Fibroblast of skin of left biceps (primary cell): ENCODE measurements around the gene CD46.

Source experiments
- DNase-seq, 2 experiments: peaks; one replicate each; pipeline ENCODE4 v3.0.0-alpha.2; 2013; ENCODE audit warnings: low read depth in 2 of 2

The CD46 gene

DNA sequence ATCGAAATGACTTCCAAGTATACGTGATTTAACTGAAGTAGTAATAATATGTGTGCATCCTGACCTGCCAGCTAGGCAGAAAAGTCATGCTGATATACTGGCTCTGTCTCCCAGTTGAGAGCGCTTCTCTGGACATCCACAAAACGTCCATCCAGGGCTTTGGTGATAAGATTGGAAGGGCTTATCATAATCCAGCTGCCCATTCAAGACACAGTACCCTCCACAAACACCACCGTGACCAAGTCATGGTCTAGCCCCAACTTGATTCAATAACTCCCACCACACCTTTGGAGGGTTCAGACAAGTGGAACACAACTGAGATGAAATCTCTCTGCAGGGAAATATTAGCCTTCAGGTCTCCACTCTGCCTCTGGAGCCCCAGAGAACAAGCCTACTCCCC is 76.2 kb downstream of the CD46 start:
- DNase-seq = no peak

DNA sequence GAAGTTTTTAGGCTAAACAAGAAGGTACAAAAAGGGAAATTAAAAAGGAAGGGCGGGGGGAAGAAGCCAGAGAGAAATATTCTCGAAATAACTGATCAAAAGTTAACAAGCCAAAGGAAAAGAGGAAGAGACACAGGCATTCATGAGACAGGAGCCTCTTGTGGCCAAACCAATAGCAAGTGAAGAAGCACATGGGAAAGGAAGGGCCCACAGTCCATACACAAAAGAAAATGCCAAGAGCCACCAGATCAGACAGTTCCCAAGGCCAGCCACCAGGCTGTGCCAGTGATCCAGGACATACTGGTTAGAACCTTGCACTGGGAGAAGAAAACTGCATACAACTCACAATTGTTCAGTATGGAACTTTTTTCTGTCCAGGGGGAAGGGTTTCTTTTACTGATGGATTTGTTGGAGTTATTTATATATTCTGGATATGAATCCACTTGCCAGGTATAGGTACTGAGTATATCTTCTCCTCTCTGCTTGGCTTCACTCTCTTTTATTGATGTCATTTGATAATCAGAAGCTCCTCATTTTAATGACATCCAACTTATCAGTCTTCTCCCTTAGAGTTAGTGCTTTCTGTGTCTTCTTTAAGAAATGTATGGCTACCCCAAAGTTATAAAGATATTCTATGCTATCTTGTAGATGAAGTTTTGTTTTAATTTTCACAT is 76.8 kb downstream of the CD46 start:
- DNase-seq = peak; percentile 24 to 33

DNA sequence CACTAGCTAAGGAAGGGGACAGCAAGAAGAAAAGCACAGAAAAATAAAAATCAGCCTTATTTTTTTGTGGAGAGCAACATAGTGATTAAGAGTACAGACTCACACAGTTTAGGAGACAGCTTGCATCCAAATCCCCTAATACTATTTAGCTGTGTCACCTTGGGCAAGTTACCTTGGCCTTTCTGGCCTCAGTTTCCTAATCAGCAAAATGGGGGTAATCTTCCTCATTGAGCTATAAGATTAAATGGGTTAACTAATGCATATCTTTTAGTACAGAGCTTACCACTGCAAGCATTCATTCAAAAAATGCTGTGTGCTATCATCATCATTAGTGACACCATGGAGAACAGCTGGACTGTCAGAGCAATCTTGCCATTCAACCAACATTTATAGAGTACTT is 77.7 kb downstream of the CD46 start:
- DNase-seq = no peak

DNA sequence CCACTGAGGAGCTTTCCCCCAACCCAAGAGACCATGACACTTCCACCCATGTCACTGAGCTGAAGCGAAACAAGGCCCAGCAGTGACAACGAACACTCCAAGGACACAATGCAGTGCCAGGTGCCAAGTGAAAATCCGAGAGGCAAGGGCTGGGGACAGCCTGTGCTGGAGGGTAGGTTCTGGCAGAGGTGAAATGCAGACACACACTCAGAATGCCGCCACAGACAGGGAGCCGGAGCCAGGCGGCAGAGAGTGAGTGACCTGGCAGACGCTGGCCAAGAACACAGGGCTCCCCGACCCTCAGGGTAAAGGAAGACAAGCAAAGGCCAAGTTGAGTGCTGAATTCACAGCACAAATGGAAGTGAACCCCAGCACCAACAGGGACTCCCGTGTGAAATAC is 78.9 kb downstream of the CD46 start:
- no peak for DNase-seq

DNA sequence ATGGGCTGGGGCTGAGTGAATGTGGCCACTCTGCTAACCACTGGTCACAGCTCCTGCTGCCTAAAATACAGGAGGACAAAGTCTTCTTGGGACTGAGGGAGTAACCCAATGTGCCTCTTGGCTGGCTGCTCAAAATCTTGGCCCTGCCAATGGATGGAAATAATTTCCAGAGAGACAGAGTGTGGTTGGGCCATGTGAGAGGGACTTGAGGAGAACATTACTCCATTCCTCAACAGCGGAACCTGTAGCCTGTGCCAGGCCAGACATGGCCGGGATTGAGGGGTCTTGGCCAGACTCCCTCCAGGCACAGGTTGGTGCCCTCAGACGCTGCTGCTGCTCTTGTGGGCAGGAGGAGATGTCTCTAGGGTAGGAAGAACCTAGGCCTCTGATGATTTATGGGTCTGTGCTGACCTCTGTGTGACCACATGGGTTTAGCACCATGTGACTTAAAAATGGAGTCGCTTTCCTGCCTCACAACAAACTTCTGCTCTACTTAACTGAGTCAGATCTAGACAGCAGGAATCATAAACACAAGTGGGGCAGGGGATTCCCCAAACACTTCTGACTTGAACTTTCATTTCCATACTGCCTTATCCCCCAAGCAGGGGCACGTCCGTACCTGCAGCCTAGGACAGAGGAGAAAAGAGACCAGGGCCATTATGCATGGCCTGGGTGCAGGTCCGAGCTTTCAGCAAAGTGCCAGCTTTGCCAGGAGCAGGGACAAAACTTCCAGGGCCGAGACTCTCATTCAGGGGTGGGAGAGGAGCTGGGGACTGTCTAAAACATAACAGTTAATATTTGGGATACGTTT is 79.9 kb downstream of the CD46 start:
- no peak for DNase-seq

DNA sequence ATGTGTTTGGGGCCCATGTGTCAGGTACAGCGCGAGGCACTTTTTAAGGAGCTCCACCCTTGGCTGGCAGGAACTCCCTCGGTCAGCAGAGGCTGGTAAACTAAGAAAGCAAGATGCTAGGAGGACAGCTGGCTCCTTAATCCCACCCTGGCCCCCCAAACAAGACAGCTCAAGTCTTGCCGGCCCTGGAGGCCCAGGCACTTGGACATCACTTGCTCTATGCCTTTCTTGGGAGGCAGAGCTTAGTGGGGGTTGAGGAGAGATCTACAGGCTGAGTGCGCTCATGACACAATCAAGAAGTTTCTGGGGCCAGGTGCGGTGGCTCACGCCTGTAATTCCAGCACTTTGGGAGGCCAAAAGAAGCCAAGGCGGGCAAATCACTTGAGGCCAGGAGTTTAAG is 80.9 kb downstream of the CD46 start:
- no peak for DNase-seq

DNA sequence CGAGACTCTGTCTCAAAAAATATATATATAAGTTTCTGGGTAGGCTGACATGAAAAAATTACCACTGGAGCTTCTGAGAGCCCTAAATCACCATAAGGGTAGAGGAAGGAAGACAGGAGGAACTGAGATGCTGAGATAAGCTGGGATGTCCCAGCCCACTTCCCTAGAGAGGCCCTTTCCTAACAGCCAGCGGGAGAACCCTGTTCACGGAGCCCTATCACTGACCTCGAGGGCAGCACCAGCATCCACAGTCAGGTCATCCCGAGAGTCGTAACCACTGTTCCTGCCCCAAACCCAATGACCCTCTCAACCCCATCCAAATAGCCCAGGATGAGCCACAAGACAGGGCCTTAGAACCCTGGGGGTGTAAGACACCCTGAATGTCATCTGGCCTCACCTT is 81.5 kb downstream of the CD46 start:
- no peak for DNase-seq

DNA sequence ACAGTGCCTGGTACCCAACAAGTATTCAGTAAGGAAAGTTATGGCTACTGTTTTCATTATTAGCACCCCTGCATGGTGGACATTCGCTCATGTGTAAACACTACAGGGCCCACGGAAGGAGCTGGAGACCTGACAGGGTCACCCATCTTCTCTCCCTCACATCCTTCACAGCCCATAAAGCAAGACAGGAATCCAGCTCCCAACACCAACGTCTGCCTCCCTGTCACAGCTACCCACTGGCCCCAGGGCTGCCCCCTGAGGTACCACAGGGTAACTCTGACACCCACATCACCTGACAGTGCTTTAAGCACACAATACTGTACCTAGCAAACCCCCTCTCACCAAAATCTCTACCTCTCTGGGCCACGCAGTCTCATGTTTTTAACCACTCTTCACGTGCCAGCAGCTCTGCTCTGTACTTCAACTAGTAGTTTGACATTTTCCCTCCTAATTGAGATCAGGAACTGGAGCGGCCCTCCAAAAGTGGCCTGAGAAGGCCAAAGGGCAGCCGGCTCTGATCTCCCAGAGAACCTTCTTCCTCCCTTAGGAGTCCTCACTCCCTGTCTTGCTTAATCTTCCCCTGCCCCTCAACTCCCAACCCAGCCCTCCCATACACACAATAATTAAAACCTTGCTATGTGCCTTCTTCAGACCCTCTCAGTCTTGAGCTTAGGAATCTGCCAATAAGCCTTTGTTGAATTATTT is 82.3 kb downstream of the CD46 start:
- DNase-seq = no peak

DNA sequence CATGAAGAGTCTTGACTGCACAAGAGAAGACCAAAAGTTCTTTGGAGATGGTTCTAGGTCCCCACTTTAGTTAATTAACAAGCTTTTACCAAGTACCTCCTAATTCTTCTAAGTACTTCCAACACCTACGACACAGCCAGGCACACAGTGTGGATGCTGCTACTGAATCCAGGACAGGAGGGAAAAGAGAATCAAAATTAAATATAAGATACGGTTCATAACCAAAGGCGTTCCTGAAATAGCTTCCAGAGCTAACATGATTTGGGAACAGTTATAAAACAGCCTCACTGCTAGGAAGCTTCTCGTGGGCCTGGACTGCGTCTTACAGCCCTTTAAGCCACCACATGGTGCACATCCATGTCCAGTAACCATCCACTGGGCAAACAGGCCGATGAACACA is 84.1 kb downstream of the CD46 start:
- no peak for DNase-seq

DNA sequence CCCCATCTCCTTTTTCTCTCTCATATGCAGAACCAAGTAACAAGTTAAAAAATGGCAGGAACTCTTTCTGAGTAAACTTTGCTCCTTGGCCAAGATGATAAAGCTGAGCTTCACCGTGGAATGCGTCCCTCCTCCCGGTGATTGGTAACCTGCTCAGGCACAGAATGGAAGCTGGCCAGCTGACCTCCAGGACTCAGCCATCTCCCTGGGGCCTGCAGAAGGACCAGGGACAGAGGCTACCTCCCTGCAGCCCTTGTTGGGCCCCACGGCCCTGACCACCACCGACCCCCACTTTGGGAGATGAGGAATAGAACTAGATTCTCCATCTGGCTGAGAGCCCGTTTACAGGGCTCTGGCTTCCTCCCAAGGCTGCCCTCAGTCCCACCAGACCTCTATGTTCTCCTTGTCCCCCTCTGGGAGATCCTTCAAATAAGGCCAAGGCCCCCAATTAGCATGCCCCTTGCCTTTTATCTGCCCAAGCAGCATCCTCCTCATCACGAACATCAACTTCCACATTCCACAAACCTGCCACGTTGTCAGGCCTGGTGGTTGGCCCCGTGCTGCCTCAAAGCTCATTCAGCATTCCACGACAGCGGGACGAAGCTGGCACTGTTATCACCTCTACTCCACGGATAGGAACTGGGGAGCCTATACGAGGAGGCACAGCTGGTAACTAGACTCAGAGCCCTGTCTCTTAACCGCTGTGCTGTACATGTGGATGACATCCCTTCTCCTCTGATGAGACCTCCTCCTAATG is 84.9 kb downstream of the CD46 start:
- no peak for DNase-seq

DNA sequence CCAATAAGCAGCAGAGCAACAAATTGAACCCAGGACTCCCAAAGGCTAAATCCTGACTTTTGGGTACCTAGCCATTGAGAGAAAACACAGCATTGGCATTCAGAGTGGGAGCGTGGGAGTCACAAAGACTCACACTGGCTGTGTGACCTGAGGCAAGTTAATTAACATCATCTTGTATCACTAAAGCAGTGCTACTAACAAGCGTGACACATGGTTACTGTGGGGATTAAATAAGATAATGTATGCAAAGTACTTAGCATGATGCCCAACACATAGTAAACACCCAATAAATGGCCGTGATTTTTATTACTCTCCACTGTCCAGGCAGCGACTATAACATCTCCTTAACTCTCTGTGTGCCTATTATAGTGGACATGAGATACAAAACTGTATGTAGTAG is 85.8 kb downstream of the CD46 start:
- no peak for DNase-seq

DNA sequence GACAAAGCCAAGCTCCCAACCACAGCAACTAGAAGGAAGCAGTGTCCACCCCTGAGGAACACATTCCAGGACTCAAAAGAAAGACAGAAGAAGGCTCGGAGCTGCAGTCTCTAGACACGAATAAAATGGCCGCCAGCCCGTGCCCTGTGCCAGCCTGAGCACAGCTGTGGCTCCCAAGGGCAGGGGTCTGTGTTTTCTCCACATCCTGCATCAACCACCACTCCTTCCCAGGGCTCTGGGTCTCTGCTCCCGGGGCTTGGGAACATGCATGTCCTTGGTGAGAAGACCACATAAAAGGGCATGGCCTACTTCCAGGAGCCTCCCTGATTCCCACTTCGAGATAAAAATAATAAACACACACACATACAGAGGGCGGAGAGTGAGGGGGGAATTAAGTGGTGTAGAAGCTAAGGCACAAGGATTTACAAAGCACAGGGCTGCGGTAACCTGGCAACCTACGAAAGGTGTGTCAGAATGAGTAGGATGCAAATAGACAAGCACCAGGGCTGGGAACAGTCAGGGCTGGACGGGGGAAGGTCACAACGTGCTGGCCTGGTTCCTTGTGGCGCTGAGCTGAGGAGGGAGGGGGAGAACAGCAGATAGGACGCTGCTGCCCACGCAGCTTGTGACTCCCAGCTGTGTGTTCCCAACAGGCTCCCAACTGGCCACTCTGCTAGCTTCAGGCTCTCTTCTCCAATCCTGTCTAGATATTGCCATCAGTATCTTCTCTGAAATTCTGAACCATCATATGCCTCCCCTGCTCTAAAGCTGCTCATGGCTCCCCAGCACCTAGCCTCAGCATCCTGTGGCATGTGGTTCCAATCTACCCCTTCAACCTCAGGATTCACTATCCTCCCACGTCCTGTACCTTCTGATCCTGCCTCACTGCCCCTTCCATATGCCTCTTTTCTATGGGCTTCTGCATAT is 86.6 kb downstream of the CD46 start:
- DNase-seq = no peak

DNA sequence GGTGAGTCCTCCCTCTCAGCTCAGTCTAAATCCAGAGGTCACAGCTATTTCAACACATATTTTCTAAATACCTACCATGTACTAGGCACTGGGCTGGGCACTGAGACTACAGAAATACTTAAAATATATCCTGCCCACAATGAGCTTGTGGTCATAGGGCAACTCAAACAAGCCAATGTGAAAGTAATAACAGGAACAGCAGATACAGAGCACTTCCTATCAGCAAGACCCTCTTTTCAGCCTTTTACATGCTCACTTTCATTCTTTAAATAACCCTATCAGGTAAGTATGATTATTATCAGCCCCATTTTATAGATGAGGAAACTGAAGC is 87.2 kb downstream of the CD46 start:
- no peak for DNase-seq

DNA sequence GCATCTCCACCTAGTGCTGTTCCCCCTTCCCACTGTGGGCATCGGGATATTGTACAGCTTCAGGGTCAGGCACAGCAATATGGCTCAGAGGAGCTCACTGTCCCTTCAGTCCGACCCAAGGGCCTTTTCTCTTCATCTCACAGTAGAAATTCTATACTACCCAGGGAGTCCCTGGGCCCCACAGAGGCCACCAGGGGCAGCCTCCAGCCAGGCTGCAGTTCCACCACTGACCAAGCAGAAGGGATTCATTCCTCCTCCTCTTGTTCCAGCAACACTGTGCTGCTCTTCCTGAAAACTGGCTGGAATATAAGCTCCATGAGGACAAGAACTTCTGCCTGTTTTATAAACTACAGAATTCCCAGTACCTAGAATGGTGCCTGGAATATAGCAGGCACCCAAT is 88.5 kb downstream of the CD46 start:
- DNase-seq = no peak

DNA sequence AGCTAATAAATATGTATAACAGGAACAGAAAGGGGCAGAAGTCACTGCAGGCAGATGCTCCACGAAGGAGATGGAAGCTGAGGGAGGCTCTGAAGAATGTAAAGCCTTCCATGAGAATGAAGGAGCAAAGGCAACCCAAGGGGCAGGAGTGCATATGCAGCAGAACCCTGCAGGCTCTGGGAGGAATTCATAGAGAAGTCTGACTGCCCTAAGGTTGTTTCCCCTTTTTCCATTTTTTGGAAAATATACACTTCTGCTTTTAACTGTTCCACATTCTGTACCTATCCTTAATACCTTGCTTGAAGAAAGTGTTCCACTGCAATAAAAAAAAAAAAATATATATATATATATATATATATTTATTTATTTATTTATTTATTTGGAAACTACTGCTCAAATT is 89.4 kb downstream of the CD46 start:
- no peak for DNase-seq

DNA sequence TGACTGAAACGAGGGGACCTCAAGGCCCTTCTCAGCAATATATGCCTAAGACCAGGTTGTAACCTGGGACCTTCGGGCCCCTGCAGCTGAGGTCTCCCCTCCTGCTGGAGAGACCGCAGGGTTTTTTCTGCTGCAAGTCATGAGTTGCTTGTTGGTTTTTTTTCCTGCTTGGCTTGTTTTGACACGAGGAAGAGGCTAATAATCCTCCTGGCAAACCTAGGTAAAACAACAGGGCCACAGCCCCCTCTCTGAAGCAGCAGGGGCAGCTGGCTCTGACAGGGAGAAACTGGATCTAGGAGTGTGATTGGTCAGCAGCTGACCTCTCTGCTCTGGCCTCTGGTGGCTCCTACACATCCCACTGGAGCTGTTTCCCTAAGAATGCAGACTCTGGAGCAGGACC is 90.0 kb downstream of the CD46 start:
- no peak for DNase-seq

DNA sequence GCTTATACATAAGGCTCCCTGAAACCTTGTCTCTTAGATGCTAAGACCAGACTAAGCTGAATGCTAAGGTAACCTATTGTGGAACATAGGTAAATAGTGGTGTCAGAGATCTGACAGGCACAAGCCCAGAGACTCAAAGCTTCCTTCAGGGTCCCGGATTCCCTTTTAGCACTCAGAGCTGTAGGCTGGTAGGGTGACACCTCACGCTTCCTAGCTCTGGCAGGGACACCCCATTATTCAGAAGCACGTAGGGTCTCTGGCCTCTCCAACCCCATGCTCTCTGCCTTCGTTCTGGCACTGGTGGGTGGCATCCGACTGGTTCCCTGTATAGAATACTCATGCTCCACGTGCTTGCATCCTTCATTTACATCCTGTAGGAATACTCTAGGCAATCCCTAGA is 90.7 kb downstream of the CD46 start:
- DNase-seq = no peak

DNA sequence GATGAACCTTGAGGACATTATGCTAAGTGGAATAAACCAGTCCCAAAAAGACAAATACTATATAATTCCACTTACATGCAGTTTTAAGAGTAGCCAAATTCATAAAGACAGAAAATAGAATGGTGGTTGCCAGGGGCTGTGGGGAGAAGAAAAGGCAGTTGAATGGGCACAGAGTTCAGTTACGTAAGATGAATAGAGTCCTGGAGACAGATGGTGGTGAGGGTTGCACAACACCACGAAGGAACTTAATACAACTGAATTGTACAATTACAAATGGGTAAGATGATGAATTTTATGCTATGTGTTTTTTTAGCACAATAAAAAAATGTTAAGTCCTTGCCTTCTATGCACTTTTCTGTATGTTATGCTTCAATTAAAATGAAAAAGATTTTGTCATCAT is 92.5 kb downstream of the CD46 start:
- DNase-seq = no peak
